Measurements from ENCODE around the gene KIDINS220.

- TF ChIP-seq EZH2 (IDR thresholded peaks at IDR 0.05; ENCODE audit: borderline replicate concordance, insufficient read depth, low read length, poor library complexity, severe bottlenecking): no peak
- TF ChIP-seq SMC3 (conservative IDR thresholded peaks at IDR 0.05; ENCODE audit: poor library complexity): no peak
- no peak for TF ChIP-seq TAF1 (IDR thresholded peaks at IDR 0.05; ENCODE audit: low read depth)
- no peak for TF ChIP-seq CTCF (IDR thresholded peaks at IDR 0.05; ENCODE audit: poor library complexity, severe bottlenecking)
- TF ChIP-seq REST (IDR thresholded peaks at IDR 0.05; ENCODE audit: borderline replicate concordance): no peak
- TF ChIP-seq POLR2AphosphoS5 (IDR thresholded peaks at IDR 0.05): no peak
- no peak for TF ChIP-seq RAD21 (conservative IDR thresholded peaks at IDR 0.05)
Observed at GRCh38 chr2:8796315-8796848, 41.0 kb downstream of the KIDINS220 start.
